Measurements from ENCODE around the gene PDXP. TPM values are rescaled to one million over a fixed set of nuclear protein-coding genes. Genes with fewer than 3 reads are reported as not detected.

PDXP gene
- total and polyA plus RNA-seq, 8 donors: 8.3 to 13.3 (median 11.3) TPM

GRCh38 chr22:37639771-37640590 is 18.5 kb upstream of the PDXP start:
- H3K4me3 ChIP-seq: peak overlapping the region; percentile 45 to 74
- intact Hi-C loops (cut with DNase I): loop anchor here in 1 of 2 donors (5.0 to 10.0 kb wide), 2 partner anchors 42 to 145 kb away; no protein-coding TSS in a partner anchor
- DNase-seq (no peak), ATAC-seq (no peak)
- TF ChIP-seq, protein P1, sequence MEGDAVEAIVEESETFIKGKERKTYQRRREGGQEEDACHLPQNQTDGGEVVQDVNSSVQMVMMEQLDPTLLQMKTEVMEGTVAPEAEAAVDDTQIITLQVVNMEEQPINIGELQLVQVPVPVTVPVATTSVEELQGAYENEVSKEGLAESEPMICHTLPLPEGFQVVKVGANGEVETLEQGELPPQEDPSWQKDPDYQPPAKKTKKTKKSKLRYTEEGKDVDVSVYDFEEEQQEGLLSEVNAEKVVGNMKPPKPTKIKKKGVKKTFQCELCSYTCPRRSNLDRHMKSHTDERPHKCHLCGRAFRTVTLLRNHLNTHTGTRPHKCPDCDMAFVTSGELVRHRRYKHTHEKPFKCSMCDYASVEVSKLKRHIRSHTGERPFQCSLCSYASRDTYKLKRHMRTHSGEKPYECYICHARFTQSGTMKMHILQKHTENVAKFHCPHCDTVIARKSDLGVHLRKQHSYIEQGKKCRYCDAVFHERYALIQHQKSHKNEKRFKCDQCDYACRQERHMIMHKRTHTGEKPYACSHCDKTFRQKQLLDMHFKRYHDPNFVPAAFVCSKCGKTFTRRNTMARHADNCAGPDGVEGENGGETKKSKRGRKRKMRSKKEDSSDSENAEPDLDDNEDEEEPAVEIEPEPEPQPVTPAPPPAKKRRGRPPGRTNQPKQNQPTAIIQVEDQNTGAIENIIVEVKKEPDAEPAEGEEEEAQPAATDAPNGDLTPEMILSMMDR (IDR thresholded peaks at IDR 0.05): no peak
- H3K27me3 ChIP-seq: no peaks in the 10 kb centered on the region
- H3K36me3 ChIP-seq: peaks cover 0 to 34% of the 10 kb centered on the region in 2 donors
- H3K27ac ChIP-seq: peak overlapping the region; percentile 39 to 95
- H3K9me3 ChIP-seq: no peaks in the 10 kb centered on the region
- H3K4me1 ChIP-seq: peaks cover 4 to 85% of the 10 kb centered on the region in 2 donors

- intact Hi-C loops (cut with DNase I): loop anchor here in 1 of 2 donors (5.0 to 10.0 kb wide), 2 partner anchors 41 to 144 kb away; no protein-coding TSS in a partner anchor
- no peak for ATAC-seq
These were observed 17.6 kb upstream of the PDXP start for GRCh38 chr22:37640591-37641560.

DNA sequence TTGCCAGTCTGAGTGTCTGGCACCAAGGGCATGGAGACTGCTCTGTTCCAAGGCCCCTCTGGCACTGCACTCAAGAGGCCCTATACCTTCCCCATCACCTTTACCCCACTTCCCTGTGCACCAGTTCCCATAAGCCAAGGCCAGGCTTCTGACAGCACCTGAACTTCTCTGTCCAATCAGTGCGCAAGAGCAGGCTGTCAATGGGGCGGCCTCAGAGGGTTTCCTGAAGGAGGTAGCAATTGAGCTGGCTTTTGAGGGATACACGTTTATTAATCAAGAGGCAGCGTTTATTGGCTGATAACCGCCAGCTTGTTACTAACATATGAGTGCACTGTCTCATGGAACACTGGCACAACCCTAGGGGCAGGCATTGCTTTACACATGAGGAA is 17.0 kb upstream of the PDXP start:
- Histone ChIP-seq H3K27me3 (no peaks in the 10 kb centered on the region), H3K9me3 (no peaks in the 10 kb centered on the region), H3K36me3 (peaks cover 0 to 50% of the 10 kb centered on the region in 2 donors), H3K4me1 (peaks cover 4 to 70% of the 10 kb centered on the region in 2 donors), H3K4me3 (peak overlapping the region in 1 of 2 donors; percentile 74), H3K27ac (peak overlapping the region in 1 of 2 donors; percentile 95)
- DNase-seq (no peak), ATAC-seq (no peak)
- intact Hi-C loops (cut with DNase I): loop anchor here in 1 of 2 donors (5.0 to 10.0 kb wide), 2 partner anchors 41 to 143 kb away; no protein-coding TSS in a partner anchor
- TF ChIP-seq, protein P1 (IDR thresholded peaks at IDR 0.05): no peak

More at GRCh38 chr22:37640591-37641560, 17.6 kb upstream of the PDXP start:
- Histone ChIP-seq H3K4me1 (peaks cover 4 to 77% of the 10 kb centered on the region in 2 donors), H3K4me3 (peak overlapping the region; percentile 45 to 74), H3K27me3 (no peaks in the 10 kb centered on the region), H3K27ac (peak overlapping the region in 1 of 2 donors; percentile 95), H3K9me3 (no peaks in the 10 kb centered on the region), H3K36me3 (peaks cover 0 to 43% of the 10 kb centered on the region in 2 donors)
- no peak for DNase-seq
- TF ChIP-seq, protein P1 (IDR thresholded peaks at IDR 0.05): no peak

DNA sequence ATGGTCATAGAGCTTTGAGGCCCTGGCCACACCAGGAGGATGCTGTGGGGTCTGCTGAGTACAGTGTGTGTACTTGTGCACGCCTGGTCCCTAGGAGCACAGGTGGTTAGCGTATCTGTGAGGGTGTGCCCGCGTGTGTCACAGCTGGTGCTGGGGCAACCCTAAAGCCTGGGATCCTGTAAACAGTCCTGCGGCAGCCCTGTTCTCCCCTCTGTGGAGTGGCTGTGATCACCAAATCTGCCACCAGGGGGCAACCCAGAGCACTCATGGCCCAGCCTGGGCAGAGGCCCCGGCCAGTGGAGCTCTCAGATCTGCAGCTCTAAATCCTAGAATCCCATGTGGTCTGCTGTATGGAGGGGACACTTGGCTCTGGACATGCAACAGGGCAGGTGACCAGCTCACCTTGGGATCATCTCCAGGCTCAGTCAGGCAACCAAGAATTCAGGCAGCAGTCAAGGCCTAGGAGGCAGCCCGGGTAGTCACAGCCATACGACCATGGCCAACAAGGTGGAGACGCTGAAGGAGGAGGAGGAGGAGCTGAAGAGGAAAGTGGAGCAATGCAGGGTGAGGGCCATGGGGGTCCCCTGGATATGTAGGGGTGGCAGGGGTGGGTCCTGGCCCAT is 15.2 kb upstream of the PDXP start:
- H3K4me3 ChIP-seq: no peak overlapping the region
- DNase-seq: peak; percentile 67 to 95 (median 82)
- TF ChIP-seq, protein P1 (IDR thresholded peaks at IDR 0.05): peak; percentile 87 to 98
- peaks cover 0 to 68% of the 10 kb centered on the region in 2 donors for H3K36me3 ChIP-seq
- H3K4me1 ChIP-seq: peaks cover 4 to 52% of the 10 kb centered on the region in 2 donors
- no peaks in the 10 kb centered on the region for H3K9me3 ChIP-seq
- intact Hi-C loops (cut with DNase I): loop anchor here in 1 of 2 donors (5.0 to 10.0 kb wide), 2 partner anchors 39 to 141 kb away; no protein-coding TSS in a partner anchor
- no peak overlapping the region for H3K27ac ChIP-seq
- no peaks in the 10 kb centered on the region for H3K27me3 ChIP-seq
- peak; percentile 88 for ATAC-seq
